HepG2 (cell line): ENCODE data around the gene GK. TPM values are rescaled to one million over a fixed set of nuclear protein-coding genes. Genes with fewer than 3 reads are reported as not detected.

Experiments used
- CENPX ChIP-seq: sonication (generic); formaldehyde crosslinking; IDR thresholded peaks from 2 replicates; pipeline ENCODE4 v1.9.0; 2021; ENCODE audit warnings: mild to moderate bottlenecking, missing genetic modification reagents, moderate library complexity
- FOXP1 ChIP-seq, 2 experiments: fragments of 450-650 bp in 1 of 2; IDR thresholded peaks; 2 replicates each; pipeline ENCODE4 v1.6.1; 2017 to 2018; ENCODE audit warnings: antibody characterized with exemption in 1 of 2
- HOXD1 ChIP-seq: sonication (generic); formaldehyde crosslinking; IDR thresholded peaks from 2 replicates; pipeline ENCODE4 v1.5.0; 2020; ENCODE audit warnings: missing genetic modification reagents
- JARID2 ChIP-seq: sonication (generic); formaldehyde crosslinking; IDR thresholded peaks from 2 replicates; pipeline ENCODE4 v1.8.1; 2023; ENCODE audit warnings: missing genetic modification reagents, inconsistent platforms; ENCODE audit not compliant: insufficient replicate concordance
- KDM1A ChIP-seq: IDR thresholded peaks from 2 replicates; pipeline ENCODE4 v1.6.1; 2016; ENCODE audit warnings: missing compliant biosample characterization
- POGK ChIP-seq: sonication (generic); formaldehyde crosslinking; conservative IDR thresholded peaks from 2 replicates; pipeline ENCODE4 v1.8.0; 2022; ENCODE audit warnings: mild to moderate bottlenecking, moderate library complexity, missing genetic modification reagents
- RBM22 ChIP-seq: fragments of 200-400 bp; formaldehyde crosslinking; optimal IDR thresholded peaks from 2 replicates; pipeline ENCODE3; 2017; ENCODE audit warnings: mild to moderate bottlenecking, low read length, moderate library complexity
- SKIL ChIP-seq: sonication (generic); formaldehyde crosslinking; IDR thresholded peaks from 2 replicates; pipeline ENCODE4 v1.8.0; 2022; ENCODE audit warnings: missing genetic modification reagents, mild to moderate bottlenecking, moderate library complexity, borderline replicate concordance
- SPEN ChIP-seq: sonication (generic); formaldehyde crosslinking; IDR thresholded peaks from 2 replicates; pipeline ENCODE4 v1.5.1; 2020; ENCODE audit warnings: low read depth, mild to moderate bottlenecking, missing genetic modification reagents
- ZBTB25 ChIP-seq: IDR thresholded peaks from 2 replicates; pipeline ENCODE4 v1.6.1; 2018; ENCODE audit warnings: missing genetic modification reagents
- ZBTB8A ChIP-seq: sonication (generic); formaldehyde crosslinking; IDR thresholded peaks from 2 replicates; pipeline ENCODE4 v1.4.0; 2020; ENCODE audit warnings: mild to moderate bottlenecking, low read depth, missing genetic modification reagents, borderline replicate concordance
- ZKSCAN1 ChIP-seq: fragments of 150-350 bp; IDR thresholded peaks from 2 replicates; pipeline ENCODE4 v1.6.1; 2014; ENCODE audit warnings: low read length
- ZNF235 ChIP-seq: sonication (generic); formaldehyde crosslinking; IDR thresholded peaks from 2 replicates; pipeline ENCODE4 v1.8.1; 2023; ENCODE audit warnings: mild to moderate bottlenecking, missing genetic modification reagents, borderline replicate concordance
- ZNF432 ChIP-seq: sonication (generic); formaldehyde crosslinking; IDR thresholded peaks from 2 replicates; pipeline ENCODE4 v1.5.0; 2020; ENCODE audit warnings: missing genetic modification reagents, mild to moderate bottlenecking, borderline replicate concordance
- ZNF790 ChIP-seq: sonication (generic); formaldehyde crosslinking; IDR thresholded peaks from 2 replicates; pipeline ENCODE4 v1.8.0; 2022; ENCODE audit warnings: missing genetic modification reagents, mild to moderate bottlenecking, borderline replicate concordance
- polyA plus RNA-seq, 8 experiments: library from polyadenylated mRNA; depleted of rRNA in 3 of 8; stranded (reverse) in 7 of 8; unstranded in 1 of 8; fragments of >200 nt; fragmentation: Illumina TruSeq in 4 of 8; extraction: Trizol in 4 of 8; gene quantifications; 2 replicates each; pipeline versions ENCODE4 v1.2.1 to v1.2.3, GENCODE V29; 2011 to 2016; ENCODE audit warnings: low read depth in 4 of 8, missing spikeins in 1 of 8, mixed read lengths in 1 of 8; ENCODE audit not compliant: insufficient read depth in 1 of 8
- total RNA-seq, 5 experiments: library from RNA; depleted of rRNA; stranded (reverse); fragments of >200 nt; fragmentation: Illumina TruSeq; extraction: Trizol; gene quantifications; 2 replicates each; pipeline ENCODE4 v1.2.3, GENCODE V29; 2016; ENCODE audit warnings: low read depth in 1 of 5
- TF ChIP-seq, protein P1 (sequence below): IDR thresholded peaks from 2 replicates; pipeline ENCODE4 v1.6.1; 2012; ENCODE audit warnings: inconsistent platforms

The GK gene
- total and polyA plus RNA-seq, 2 of the 13 experiments (the other 11 are each of a cell fraction or from before 2014, with no cell fraction given) = 64.2 to 265 TPM

DNA sequence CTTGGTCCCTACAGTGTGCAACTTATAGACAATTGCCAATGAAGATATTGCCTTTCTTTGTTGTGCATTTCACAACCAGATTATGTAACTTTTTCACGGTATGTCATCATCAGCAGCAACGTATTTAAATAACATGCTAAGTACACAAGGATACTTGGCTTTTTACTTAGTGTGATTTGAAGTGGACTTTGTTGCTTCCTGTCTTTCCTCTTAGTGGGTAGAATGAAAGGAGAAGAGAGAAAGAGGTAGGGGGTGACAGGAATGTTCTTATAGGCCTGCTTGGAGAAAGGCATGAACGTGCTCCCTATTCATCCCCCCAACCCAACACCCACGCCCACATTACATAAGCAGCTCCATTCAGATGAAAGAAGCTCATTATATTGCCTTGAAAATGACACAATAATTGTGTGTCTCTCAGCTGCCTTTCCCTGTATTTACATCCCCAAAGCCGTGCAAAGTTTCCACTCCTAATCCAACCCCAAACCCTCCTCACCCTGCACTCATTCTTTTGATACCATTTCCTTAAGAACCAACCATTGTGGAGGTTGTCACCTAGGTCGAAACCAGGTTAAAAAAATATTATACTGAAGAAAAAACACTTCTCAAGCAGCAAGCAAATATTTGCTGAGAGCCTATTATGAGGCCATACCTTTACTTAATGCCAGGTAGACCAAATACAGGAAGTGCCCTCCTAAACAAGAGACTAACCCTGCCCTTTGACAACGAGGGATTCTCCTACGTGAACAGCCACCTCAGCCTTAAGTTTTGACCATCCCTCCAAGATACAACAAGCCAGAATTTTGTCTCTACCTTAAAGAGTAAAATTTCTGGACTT lies 25.2 kb upstream of the GK start (continued):
- TF ChIP-seq, protein P1, sequence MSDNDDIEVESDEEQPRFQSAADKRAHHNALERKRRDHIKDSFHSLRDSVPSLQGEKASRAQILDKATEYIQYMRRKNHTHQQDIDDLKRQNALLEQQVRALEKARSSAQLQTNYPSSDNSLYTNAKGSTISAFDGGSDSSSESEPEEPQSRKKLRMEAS = peak; percentile 35; the same call in 1 of the 2 replicates
- peak; percentile 48; the same call in 1 of the 2 replicates for TF ChIP-seq SKIL
- TF ChIP-seq SPEN = no peak
- TF ChIP-seq KDM1A (CRISPR knock-in tag) = peak; percentile 48; the same call in 1 of the 2 replicates
- 0 out of 2 replicates have a peak, but pooled peaks have one; percentile 38 for TF ChIP-seq POGK (CRISPR knock-in tag)
- no peak for TF ChIP-seq JARID2
- TF ChIP-seq ZNF235 (CRISPR knock-in tag) = no peak
- no peak for TF ChIP-seq ZNF432 (CRISPR knock-in tag)
- TF ChIP-seq ZNF790 (CRISPR knock-in tag) = no peak
- TF ChIP-seq ZBTB8A (CRISPR knock-in tag) = no peak
- no peak for TF ChIP-seq CENPX
- TF ChIP-seq FOXP1 (IDR thresholded peaks at IDR 0.05) = peak; percentile 63; the same call in 1 of the 2 replicates
- peak; percentile 91 for TF ChIP-seq FOXP1 (CRISPR knock-in tag; IDR thresholded peaks at IDR 0.05)
- TF ChIP-seq ZKSCAN1 = no peak
- TF ChIP-seq ZBTB25 (CRISPR knock-in tag) = 0 out of 2 replicates have a peak, but pooled peaks have one; percentile 48
- no peak for TF ChIP-seq RBM22
- TF ChIP-seq HOXD1 (CRISPR knock-in tag) = 0 out of 2 replicates have a peak, but pooled peaks have one; percentile 22
